Measurements from ENCODE around the gene ATXN10.

The ATXN10 gene

GRCh38 chr22:45893516-45893915 is 221.9 kb downstream of the ATXN10 start:
- DNase-seq (ENCODE audit: insufficient read length, low spot score) (no peak), FAIRE-seq (no peak)
- no peak for TF ChIP-seq CTCF (IDR thresholded peaks at IDR 0.05; ENCODE audit: insufficient read depth, missing control alignments)

Data from D721Med (cell line).